GM18505 (cell line): ENCODE measurements around the gene ATG7.
"Not testable (repeated sequence)": the region's sequence is repeated elsewhere in the genome, so short reads cannot be mapped to it uniquely, and the experiment has no call there.

Experiments
- ATAC-seq: cut with Tn5 transposase; IDR thresholded peaks from one replicate; pipeline ENCODE4 v1.9.1; 2021; ENCODE audit not compliant: unreplicated experiment
- POLR2A ChIP-seq: IDR thresholded peaks from 4 replicates; pipeline ENCODE4 v1.6.1; 2011; ENCODE audit warnings: borderline replicate concordance; ENCODE audit not compliant: insufficient read depth, insufficient read length; ENCODE audit errors: extremely low read depth

ATG7 gene

DNA sequence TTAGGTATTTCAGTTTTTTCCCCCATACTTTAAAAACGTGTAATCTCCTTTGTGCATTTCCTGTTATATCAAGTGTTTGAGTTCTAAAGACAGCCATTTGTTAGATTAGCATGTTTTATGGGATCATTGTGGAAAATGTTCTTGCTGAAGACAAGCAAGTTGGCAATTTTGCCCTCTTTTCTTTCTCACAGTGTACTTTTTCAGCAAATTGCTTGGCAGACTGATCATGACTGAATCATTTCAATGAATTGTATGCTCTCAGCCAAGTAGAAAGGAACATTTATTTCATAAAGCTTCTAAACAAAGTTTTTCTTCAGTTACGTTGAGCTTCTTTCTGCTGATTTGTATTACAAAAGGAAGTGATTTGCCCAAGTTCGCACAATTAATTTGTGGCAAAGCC lies 51.6 kb downstream of the ATG7 start:
- no peak for TF ChIP-seq POLR2A
- no peak for ATAC-seq

- TF ChIP-seq POLR2A: no peak
- ATAC-seq: no peak
Measured at GRCh38 chr3:11327619-11328018, 55.4 kb downstream of the ATG7 start.

DNA sequence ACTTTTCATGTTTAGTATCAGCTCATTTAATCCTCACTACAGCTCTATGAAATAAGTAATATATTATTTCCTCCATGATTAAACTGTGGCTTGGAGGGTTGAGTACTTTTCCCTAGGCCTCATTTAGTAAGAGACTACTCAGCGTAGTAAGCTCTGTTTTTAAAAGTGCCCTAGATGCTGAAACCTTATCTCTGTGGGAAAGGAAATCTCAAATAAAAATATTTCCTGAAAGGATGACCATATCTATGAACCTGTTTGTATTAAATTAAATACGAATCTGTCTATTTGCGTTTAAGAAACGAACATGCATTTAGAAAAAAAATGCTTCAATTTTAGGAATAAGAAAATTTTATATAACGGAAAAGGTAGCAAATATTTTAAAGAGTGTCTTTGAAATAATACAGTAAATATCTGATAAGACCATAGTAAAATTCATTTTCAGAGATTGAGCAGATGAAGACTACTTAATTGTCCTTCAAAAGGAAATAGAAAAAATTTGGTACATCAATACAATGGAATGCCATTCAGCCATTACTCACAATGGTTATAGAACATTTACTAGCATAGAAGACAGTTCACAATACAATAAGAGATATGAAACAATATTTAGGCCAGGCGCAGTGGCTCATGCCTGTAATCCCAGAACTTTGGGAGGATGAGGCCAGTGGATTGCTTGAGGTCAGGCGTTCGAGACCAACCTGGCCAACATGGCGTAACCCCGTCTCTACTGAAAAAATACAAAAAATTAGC lies 56.2 kb downstream of the ATG7 start:
- TF ChIP-seq POLR2A: no peak
- no peak for ATAC-seq

- TF ChIP-seq POLR2A: no peak
Measured at GRCh38 chr3:11329777-11330176, 57.6 kb downstream of the ATG7 start.

DNA sequence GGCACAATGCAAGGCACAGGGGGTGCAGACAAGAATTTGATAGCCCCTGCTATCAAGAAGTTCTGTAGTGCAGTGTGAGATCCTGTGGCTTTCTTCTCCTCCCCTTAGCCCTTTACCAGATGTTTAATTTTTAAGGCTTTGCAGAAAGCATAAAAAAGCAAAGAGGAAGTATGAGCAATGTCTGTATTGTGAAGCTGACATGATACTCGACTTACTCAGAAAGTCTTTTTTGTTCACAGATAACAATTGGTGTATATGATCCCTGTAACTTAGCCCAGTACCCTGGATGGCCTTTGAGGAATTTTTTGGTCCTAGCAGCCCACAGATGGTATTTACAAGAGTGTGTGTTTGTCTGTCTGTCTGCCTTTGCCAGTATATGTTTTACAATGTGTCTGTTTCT lies 58.9 kb downstream of the ATG7 start:
- no peak for ATAC-seq
- no peak for TF ChIP-seq POLR2A

More at GRCh38 chr3:11329777-11330176, 57.6 kb downstream of the ATG7 start:
- ATAC-seq: no peak

- no peak for TF ChIP-seq POLR2A
- no peak for ATAC-seq
Measured at GRCh38 chr3:11335056-11335608, 62.9 kb downstream of the ATG7 start.

DNA sequence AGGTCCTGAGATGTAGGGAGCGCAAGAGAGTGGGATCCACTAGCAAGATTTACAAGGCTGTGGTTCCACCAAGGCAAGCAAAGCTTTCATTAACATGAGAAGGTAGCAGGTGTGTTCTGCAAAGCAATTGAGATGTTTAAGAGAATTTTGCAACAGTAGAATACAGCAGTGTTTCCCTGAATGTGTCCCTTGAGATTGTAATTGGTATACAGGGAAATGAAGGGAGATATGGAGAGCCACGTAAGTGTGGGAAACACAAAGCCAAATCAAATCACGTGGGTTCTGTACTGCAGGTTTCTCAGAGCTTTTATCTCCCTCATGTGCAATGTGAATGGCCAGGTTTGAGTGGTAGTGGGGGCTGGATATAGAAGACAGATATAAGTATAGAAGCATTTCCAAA lies 67.3 kb downstream of the ATG7 start:
- ATAC-seq: no peak
- TF ChIP-seq POLR2A: no peak

GRCh38 chr3:11346416-11346815 lies 74.2 kb downstream of the ATG7 start:
- TF ChIP-seq POLR2A: no peak
- ATAC-seq: no peak

DNA sequence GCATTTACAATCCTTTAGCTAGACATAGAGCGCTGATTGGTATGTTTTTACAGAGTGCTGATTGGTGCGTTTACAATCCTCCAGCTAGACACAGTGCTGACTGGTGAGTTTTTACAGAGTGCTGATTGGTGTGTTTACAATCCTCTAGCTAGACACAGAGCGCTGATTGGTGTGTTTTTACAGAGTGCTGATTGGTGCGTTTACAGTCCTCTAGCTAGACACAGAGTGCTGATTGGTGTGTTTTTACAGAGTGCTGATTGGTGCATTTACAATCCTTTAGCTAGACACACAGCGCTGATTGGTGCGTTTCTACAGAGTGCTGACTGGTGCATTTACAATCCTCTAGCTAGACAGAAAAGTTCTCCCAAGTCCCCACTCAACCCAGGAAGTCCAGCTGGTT lies 76.7 kb downstream of the ATG7 start:
- ATAC-seq: not testable (repeated sequence)

DNA sequence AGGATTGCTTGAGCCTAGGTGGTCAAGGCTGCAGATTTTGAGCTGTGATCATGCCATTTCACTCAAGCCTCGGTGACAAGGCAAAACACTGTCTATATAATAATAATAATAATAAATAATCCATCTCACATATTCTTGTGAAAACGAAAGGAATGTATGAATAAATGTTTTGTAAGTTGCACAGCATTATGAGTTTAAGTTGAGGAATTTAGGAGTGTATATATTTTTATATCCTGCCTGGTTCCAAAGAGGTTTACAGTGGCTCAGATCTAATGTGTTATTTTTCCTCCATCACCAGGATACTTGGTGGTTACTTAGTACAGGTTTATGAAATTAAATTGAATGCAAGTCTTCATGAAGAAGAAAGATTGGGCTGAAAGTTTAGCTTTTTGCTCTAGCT lies 77.2 kb downstream of the ATG7 start:
- no peak for ATAC-seq
- no peak for TF ChIP-seq POLR2A

DNA sequence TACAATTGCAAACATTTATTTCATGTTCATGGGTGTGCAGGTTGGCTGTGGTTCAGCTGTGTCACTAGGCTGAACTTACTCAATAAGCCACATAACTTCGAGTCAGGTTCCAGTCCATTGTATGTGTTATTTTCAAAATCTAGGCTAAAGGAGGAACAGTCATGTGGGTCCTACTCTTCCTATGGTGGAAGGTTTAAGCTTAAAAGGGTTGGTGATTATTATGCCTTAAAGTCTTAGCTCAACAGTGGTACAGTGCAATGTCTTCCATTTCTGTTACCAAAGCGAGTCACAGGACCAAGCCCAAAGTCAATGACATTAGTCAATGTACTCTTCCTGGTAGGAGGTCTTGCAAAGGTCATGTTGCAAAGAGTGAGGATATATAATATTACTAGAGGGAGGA lies 78.2 kb downstream of the ATG7 start:
- no peak for TF ChIP-seq POLR2A
- ATAC-seq: no peak

GRCh38 chr3:11351451-11351850 lies 79.3 kb downstream of the ATG7 start:
- no peak for TF ChIP-seq POLR2A
- no peak for ATAC-seq

DNA sequence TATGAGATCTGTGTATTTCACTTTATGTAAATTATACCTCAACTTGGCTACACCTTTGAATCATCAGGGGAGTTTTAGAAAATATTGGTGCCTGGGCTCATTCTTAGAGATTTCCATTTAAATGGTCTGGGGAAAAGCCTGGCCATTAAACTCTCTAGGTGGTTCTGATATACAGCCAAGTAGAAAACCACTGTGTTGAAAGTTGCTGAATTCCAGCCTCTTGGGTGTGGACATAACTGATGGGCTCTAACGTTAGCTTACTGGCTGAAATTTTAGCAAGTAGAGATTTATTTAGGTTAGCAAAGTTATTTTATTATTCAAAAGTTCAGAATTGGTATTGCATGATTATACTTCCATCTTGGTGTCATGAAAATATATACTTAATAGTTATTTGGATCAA lies 84.1 kb downstream of the ATG7 start:
- no peak for TF ChIP-seq POLR2A

GRCh38 chr3:11362600-11362999 lies 90.4 kb downstream of the ATG7 start:
- no peak for ATAC-seq
- no peak for TF ChIP-seq POLR2A

More for the DNA sequence above, 84.1 kb downstream of the ATG7 start:
- ATAC-seq: no peak

- no peak for ATAC-seq
- TF ChIP-seq POLR2A: no peak
Measured at GRCh38 chr3:11363715-11364114, 91.5 kb downstream of the ATG7 start.

- TF ChIP-seq POLR2A: no peak
- no peak for ATAC-seq
Measured at GRCh38 chr3:11364181-11364580, 92.0 kb downstream of the ATG7 start.
